SU-DHL-6 (cell line): ENCODE results near the gene KLHL22.

Experiments used
- EZH2phosphoT487 ChIP-seq: fragments of 200-600 bp; sonication (generic), shearing (Covaris generic); conservative IDR thresholded peaks from 2 replicates; pipeline ENCODE4 v1.6.1; 2018; ENCODE audit warnings: mild to moderate bottlenecking, antibody characterized with exemption, low read length, moderate library complexity, mixed read lengths
- TF ChIP-seq, protein P1 (sequence below): fragments of 200-600 bp; sonication (generic); IDR thresholded peaks from one replicate; pipeline ENCODE4 v1.5.1; 2017; ENCODE audit warnings: antibody characterized with exemption, mild to moderate bottlenecking, low read length, moderate library complexity; ENCODE audit not compliant: insufficient read depth, poor library complexity, severe bottlenecking

DNA sequence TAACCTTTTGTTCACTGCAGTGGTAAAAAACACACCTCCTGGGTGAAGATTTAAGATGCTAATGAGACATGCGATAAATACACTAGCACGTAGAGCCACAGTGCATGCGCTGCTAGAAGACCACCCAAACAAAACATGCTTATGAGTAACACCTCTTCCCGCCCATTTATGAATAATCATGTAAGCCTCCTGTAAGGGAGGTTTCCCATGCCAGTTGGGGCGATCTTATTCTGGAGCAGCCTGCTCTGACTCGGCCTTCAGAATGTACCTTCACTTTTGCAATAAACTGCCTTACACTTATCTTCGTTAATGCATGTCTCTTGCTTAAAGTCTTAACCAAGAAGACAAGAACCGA lies 39.9 kb downstream of the KLHL22 start:
- TF ChIP-seq, protein P1, sequence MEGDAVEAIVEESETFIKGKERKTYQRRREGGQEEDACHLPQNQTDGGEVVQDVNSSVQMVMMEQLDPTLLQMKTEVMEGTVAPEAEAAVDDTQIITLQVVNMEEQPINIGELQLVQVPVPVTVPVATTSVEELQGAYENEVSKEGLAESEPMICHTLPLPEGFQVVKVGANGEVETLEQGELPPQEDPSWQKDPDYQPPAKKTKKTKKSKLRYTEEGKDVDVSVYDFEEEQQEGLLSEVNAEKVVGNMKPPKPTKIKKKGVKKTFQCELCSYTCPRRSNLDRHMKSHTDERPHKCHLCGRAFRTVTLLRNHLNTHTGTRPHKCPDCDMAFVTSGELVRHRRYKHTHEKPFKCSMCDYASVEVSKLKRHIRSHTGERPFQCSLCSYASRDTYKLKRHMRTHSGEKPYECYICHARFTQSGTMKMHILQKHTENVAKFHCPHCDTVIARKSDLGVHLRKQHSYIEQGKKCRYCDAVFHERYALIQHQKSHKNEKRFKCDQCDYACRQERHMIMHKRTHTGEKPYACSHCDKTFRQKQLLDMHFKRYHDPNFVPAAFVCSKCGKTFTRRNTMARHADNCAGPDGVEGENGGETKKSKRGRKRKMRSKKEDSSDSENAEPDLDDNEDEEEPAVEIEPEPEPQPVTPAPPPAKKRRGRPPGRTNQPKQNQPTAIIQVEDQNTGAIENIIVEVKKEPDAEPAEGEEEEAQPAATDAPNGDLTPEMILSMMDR, result no peak
- no peak for TF ChIP-seq EZH2phosphoT487
